ENCODE results near the gene ACIN1.

The ACIN1 gene

DNA sequence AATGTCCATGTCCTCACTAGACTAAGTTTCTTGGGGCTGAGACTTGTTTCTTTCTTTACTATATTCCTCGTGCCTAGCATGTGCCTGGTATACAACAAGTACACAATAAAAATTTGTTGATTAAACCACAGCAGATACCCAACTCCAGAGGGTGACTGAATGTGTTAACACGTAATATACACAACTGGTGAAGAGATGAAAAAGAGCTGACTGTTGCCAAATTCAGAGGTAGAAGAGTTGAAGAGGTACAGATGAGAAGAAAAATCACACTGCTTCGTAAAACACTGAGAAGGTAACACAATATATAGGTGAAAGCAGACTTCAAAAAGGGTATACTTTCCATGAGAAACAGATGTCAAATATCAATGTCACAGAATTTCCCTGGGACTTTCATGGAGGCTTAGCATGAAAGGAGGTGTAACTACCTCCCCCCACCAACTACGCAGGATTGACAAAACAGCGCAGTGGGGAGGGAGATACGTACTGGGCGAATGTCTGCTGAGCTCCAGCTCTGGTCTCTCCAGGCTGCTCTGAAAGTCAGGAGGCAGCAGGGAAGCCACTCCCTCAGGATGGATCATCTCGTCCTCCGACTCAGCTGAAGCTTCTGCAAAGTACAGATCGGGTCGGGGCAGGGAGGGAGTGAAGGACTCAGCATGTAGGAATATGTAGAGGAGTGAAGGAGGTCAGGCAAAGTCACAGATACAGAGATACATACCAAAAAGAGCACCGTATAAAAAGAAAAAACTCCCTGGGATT, 5.3 kb downstream of the ACIN1 start:
- H3K4me3 ChIP-seq (ENCODE audit: low read length) = no peak overlapping the region
- H3K9ac ChIP-seq (ENCODE audit: low read length) = no peak overlapping the region
- peaks cover 5% of the 10 kb centered on the region for H3K36me3 ChIP-seq (ENCODE audit: control insufficient read depth, insufficient read depth, low read length)
- no peaks in the 10 kb centered on the region for H3K9me3 ChIP-seq (ENCODE audit: control insufficient read depth, low read length)
- H3K27me3 ChIP-seq (ENCODE audit: control insufficient read depth, insufficient read depth, low read length) = no peaks in the 10 kb centered on the region
- H3K4me1 ChIP-seq (ENCODE audit: control insufficient read depth, insufficient read depth, low read length) = peaks cover 23% of the 10 kb centered on the region

GRCh38 chr14:23086565-23086964, 8.4 kb downstream of the ACIN1 start:
- Histone ChIP-seq H3K4me3 (ENCODE audit: low read length) (no peak overlapping the region), H3K36me3 (ENCODE audit: control insufficient read depth, insufficient read depth, low read length) (peaks cover 5% of the 10 kb centered on the region)

DNA sequence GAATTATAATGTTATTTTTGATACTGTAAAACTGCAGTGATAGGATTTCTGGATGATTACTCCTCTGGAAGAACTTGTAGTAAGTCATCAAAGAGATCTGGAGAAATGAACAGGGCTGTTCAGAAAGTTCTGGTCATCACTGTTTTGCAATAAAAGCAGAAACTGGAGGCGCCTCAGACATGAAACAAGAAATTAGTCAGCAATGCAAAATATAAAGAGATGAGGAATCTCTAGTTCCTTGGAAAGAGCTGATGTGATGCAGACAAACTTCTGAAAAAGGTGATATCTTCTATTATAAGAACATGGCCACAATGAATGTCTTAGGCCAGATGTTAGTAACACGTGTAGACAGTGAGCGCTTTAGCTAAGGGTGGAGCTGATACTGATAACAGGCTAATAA, 9.5 kb downstream of the ACIN1 start:
- Histone ChIP-seq H3K9me3 (ENCODE audit: control insufficient read depth, low read length) (no peaks in the 10 kb centered on the region), H3K27me3 (ENCODE audit: control insufficient read depth, insufficient read depth, low read length) (no peaks in the 10 kb centered on the region), H3K9ac (ENCODE audit: low read length) (no peak overlapping the region), H3K4me3 (ENCODE audit: low read length) (no peak overlapping the region), H3K36me3 (ENCODE audit: control insufficient read depth, insufficient read depth, low read length) (peaks cover 7% of the 10 kb centered on the region), H3K4me1 (ENCODE audit: control insufficient read depth, insufficient read depth, low read length) (peaks cover 11% of the 10 kb centered on the region)

More at GRCh38 chr14:23086565-23086964, 8.4 kb downstream of the ACIN1 start:
- H3K9me3 ChIP-seq (ENCODE audit: control insufficient read depth, low read length) = no peaks in the 10 kb centered on the region
- no peaks in the 10 kb centered on the region for H3K27me3 ChIP-seq (ENCODE audit: control insufficient read depth, insufficient read depth, low read length)
- H3K4me1 ChIP-seq (ENCODE audit: control insufficient read depth, insufficient read depth, low read length) = peaks cover 11% of the 10 kb centered on the region
- no peak overlapping the region for H3K9ac ChIP-seq (ENCODE audit: low read length)

- Histone ChIP-seq H3K4me1 (ENCODE audit: control insufficient read depth, insufficient read depth, low read length) (no peaks in the 10 kb centered on the region), H3K36me3 (ENCODE audit: control insufficient read depth, insufficient read depth, low read length) (peaks cover 23% of the 10 kb centered on the region), H3K9ac (ENCODE audit: low read length) (no peak overlapping the region), H3K9me3 (ENCODE audit: control insufficient read depth, low read length) (no peaks in the 10 kb centered on the region), H3K27me3 (ENCODE audit: control insufficient read depth, insufficient read depth, low read length) (no peaks in the 10 kb centered on the region), H3K4me3 (ENCODE audit: low read length) (no peak overlapping the region)
These were observed 14.5 kb downstream of the ACIN1 start for GRCh38 chr14:23080474-23080873.

GRCh38 chr14:23079716-23080115, 15.2 kb downstream of the ACIN1 start:
- H3K27me3 ChIP-seq (ENCODE audit: control insufficient read depth, insufficient read depth, low read length) = no peaks in the 10 kb centered on the region
- H3K36me3 ChIP-seq (ENCODE audit: control insufficient read depth, insufficient read depth, low read length) = peaks cover 23% of the 10 kb centered on the region
- no peak overlapping the region for H3K4me3 ChIP-seq (ENCODE audit: low read length)
- no peaks in the 10 kb centered on the region for H3K9me3 ChIP-seq (ENCODE audit: control insufficient read depth, low read length)
- no peak overlapping the region for H3K9ac ChIP-seq (ENCODE audit: low read length)
- H3K4me1 ChIP-seq (ENCODE audit: control insufficient read depth, insufficient read depth, low read length) = no peaks in the 10 kb centered on the region

DNA sequence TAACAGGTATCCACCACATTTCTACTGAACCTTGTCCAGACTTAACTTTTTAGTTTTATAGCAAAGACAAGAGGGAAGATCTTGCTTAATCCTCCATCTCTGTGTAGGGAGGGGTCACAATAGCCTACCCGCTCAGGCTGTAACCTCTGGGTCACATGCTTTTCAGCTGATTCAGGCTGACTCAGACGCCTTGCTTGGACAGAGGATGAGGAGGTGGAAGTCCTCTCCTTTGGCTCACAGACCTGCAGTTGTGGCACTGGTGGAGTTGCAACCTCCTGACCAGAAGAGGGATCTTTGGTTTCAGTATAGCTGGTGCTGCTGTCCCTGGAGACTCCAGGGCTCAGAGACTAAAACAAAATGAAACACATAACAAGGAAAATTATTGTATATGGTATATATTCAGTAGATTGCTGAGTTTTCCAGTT, 16.2 kb downstream of the ACIN1 start:
- Histone ChIP-seq H3K36me3 (ENCODE audit: control insufficient read depth, insufficient read depth, low read length) (peaks cover 23% of the 10 kb centered on the region), H3K9ac (ENCODE audit: low read length) (no peak overlapping the region), H3K4me3 (ENCODE audit: low read length) (no peak overlapping the region), H3K4me1 (ENCODE audit: control insufficient read depth, insufficient read depth, low read length) (no peaks in the 10 kb centered on the region), H3K9me3 (ENCODE audit: control insufficient read depth, low read length) (no peaks in the 10 kb centered on the region), H3K27me3 (ENCODE audit: control insufficient read depth, insufficient read depth, low read length) (no peaks in the 10 kb centered on the region)

GRCh38 chr14:23077962-23078361, 17.0 kb downstream of the ACIN1 start:
- H3K4me1 ChIP-seq (ENCODE audit: control insufficient read depth, insufficient read depth, low read length) = peaks cover 3% of the 10 kb centered on the region
- H3K27me3 ChIP-seq (ENCODE audit: control insufficient read depth, insufficient read depth, low read length) = no peaks in the 10 kb centered on the region
- H3K36me3 ChIP-seq (ENCODE audit: control insufficient read depth, insufficient read depth, low read length) = peaks cover 25% of the 10 kb centered on the region
- no peak overlapping the region for H3K9ac ChIP-seq (ENCODE audit: low read length)
- no peaks in the 10 kb centered on the region for H3K9me3 ChIP-seq (ENCODE audit: control insufficient read depth, low read length)
- no peak overlapping the region for H3K4me3 ChIP-seq (ENCODE audit: low read length)

GRCh38 chr14:23076785-23077408, 18.0 kb downstream of the ACIN1 start:
- Histone ChIP-seq H3K4me3 (ENCODE audit: low read length) (no peak overlapping the region), H3K9ac (ENCODE audit: low read length) (no peak overlapping the region), H3K27me3 (ENCODE audit: control insufficient read depth, insufficient read depth, low read length) (no peaks in the 10 kb centered on the region), H3K36me3 (ENCODE audit: control insufficient read depth, insufficient read depth, low read length) (peaks cover 29% of the 10 kb centered on the region), H3K4me1 (ENCODE audit: control insufficient read depth, insufficient read depth, low read length) (peaks cover 13% of the 10 kb centered on the region), H3K9me3 (ENCODE audit: control insufficient read depth, low read length) (no peaks in the 10 kb centered on the region)

DNA sequence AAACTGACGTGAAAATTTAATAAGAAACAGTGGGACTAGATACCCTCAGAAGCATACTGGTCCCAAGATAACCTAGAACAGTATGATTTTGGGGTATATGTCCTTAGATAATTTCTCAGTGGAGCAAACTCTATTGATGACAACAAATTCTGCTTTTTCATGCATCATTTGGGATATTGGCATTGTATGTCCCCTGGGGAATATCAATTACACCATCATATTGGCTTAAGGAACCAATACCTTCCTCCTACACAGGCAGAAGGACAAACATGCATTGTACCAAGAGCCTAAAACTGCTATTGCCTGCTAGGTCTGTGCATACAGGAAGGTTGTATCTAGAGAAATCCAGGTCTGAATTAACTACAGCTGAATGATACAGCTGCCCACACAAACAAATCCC, 20.0 kb downstream of the ACIN1 start:
- no peaks in the 10 kb centered on the region for H3K27me3 ChIP-seq (ENCODE audit: control insufficient read depth, insufficient read depth, low read length)
- peaks cover 24% of the 10 kb centered on the region for H3K4me1 ChIP-seq (ENCODE audit: control insufficient read depth, insufficient read depth, low read length)
- H3K36me3 ChIP-seq (ENCODE audit: control insufficient read depth, insufficient read depth, low read length) = peaks cover 25% of the 10 kb centered on the region
- H3K9me3 ChIP-seq (ENCODE audit: control insufficient read depth, low read length) = no peaks in the 10 kb centered on the region
- no peak overlapping the region for H3K4me3 ChIP-seq (ENCODE audit: low read length)
- no peak overlapping the region for H3K9ac ChIP-seq (ENCODE audit: low read length)

DNA sequence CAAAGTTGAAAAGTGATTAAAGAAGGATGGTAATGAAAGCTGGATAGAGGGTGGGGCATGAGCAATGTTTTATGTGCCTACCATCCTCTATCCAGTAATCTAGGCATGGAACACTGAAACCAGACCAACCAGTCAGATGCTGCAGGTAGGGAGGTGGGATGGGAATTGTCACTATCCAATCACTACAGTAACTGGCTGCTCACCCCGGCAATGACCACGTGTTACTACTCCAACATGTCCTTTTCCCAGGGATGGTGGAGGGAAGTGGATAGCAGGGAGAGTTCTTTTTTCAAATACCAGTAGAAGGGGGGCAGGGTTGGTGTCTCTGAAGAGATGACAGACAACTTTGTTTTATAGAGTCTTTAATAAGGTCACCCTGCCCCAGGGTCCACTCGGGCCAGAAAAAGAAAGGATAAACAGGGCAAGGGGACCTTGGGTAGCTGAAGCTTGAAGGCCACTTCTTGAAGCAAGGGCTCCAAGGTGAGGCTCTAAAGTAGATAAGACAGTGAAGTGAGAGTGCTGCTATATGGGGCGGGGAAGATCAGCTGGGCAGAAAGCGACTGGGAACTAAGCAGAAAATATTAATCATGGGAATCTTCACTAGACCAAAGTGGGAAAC, 22.9 kb downstream of the ACIN1 start:
- Histone ChIP-seq H3K4me3 (ENCODE audit: low read length) (peak overlapping the region; percentile 29), H3K9me3 (ENCODE audit: control insufficient read depth, low read length) (no peaks in the 10 kb centered on the region), H3K36me3 (ENCODE audit: control insufficient read depth, insufficient read depth, low read length) (peaks cover 25% of the 10 kb centered on the region), H3K4me1 (ENCODE audit: control insufficient read depth, insufficient read depth, low read length) (peaks cover 24% of the 10 kb centered on the region), H3K9ac (ENCODE audit: low read length) (peak overlapping the region; percentile 67), H3K27me3 (ENCODE audit: control insufficient read depth, insufficient read depth, low read length) (no peaks in the 10 kb centered on the region)

DNA sequence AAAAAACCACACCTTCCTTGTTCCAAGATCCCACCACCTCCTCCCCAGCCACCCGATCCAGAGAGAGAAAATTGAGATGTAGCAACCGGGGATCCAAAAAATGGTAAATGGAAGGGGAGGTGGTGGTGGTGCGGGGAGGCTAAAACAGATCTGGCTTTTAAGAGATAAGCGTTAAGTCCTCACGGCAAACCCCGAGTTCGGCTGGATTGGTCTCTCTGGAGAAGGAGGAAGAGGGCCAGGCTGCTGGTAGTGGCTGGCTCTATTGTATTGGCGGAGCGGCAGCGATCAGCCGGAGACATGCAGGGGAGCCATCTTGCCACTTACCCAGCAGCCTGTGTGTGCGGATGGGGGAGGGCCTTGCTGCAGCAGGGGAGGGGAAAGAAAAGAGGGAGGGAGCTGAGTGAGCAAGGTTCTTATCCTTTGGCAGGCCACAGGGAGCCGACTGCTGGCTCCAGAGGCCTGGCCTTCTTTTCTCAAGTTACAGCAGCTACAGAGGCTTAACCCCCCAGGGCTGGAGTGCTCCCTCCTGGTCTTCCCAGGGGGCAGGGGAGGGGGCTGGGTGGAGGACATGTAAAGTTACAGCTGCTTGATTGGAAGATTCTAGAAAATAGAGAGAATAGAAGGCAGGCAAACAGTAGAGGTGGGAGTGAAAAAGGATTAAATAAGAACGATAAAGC, 23.6 kb downstream of the ACIN1 start:
- no peaks in the 10 kb centered on the region for H3K27me3 ChIP-seq (ENCODE audit: control insufficient read depth, insufficient read depth, low read length)
- H3K4me1 ChIP-seq (ENCODE audit: control insufficient read depth, insufficient read depth, low read length) = peaks cover 24% of the 10 kb centered on the region
- H3K9ac ChIP-seq (ENCODE audit: low read length) = peak overlapping the region; percentile 67
- no peaks in the 10 kb centered on the region for H3K9me3 ChIP-seq (ENCODE audit: control insufficient read depth, low read length)
- peak overlapping the region; percentile 29 for H3K4me3 ChIP-seq (ENCODE audit: low read length)
- peaks cover 24% of the 10 kb centered on the region for H3K36me3 ChIP-seq (ENCODE audit: control insufficient read depth, insufficient read depth, low read length)

All from mucosa of stomach (tissue), 1 donor.